Measurements from ENCODE around the gene ZSCAN29. TPM values are rescaled to one million over a fixed set of nuclear protein-coding genes. Genes with fewer than 3 reads are reported as not detected.

ZSCAN29 gene
- total RNA-seq, 4 donors from 2014 or later, result 27.5 to 57.8 (median 29.1) TPM

DNA sequence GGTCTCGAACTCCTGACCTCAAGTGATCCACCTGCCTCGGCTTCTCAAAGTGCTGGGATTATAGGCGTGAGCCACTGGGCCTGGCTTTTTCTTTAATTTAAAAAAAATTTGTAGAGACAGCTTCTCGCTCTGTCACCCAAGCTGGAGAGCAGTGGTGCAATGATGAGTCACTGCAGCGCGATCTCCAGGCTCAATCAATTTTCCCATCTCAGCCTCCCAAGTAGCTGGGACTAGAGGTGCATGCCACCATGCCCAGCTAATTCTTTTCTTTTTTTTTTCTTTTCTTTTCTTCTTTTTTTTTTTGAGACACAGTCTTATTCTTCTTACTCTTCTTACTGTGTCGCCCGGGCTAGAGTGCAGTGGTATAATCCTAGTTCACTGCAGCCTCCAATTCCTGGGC lies 19.9 kb upstream of the ZSCAN29 start:
- no peak for TF ChIP-seq POLR2A (IDR thresholded peaks at IDR 0.05)
- TF ChIP-seq, protein P1, sequence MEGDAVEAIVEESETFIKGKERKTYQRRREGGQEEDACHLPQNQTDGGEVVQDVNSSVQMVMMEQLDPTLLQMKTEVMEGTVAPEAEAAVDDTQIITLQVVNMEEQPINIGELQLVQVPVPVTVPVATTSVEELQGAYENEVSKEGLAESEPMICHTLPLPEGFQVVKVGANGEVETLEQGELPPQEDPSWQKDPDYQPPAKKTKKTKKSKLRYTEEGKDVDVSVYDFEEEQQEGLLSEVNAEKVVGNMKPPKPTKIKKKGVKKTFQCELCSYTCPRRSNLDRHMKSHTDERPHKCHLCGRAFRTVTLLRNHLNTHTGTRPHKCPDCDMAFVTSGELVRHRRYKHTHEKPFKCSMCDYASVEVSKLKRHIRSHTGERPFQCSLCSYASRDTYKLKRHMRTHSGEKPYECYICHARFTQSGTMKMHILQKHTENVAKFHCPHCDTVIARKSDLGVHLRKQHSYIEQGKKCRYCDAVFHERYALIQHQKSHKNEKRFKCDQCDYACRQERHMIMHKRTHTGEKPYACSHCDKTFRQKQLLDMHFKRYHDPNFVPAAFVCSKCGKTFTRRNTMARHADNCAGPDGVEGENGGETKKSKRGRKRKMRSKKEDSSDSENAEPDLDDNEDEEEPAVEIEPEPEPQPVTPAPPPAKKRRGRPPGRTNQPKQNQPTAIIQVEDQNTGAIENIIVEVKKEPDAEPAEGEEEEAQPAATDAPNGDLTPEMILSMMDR (IDR thresholded peaks at IDR 0.05), result no peak
- H3K9me3 ChIP-seq, result no peaks in the 10 kb centered on the region
- no peaks in the 10 kb centered on the region for H3K27me3 ChIP-seq
- DNase-seq, result no peak
- H3K4me1 ChIP-seq, result no peaks in the 10 kb centered on the region
- H3K27ac ChIP-seq, result no peak overlapping the region
- no peak overlapping the region for H3K4me3 ChIP-seq
- H3K36me3 ChIP-seq, result peaks cover 0 to 46% (median 0%) of the 10 kb centered on the region in 3 donors

DNA sequence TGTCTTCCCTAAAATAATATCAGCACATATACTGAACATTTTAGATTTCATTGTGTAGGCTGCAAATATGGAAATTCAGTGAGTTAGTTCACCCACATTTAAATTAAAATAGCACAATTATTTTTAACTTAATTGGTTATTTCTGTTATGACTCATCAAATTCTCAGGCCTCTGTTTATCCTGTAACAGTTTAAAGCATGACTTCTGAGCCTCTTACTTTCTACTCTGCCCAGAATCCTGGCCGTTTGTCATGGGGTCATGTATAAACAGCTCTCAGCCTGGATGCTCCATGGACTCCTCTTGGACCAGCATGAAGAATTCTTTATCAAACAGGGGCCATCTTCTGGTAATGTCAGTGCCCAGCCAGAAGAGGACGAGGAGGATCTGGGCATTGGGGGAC lies 12.2 kb upstream of the ZSCAN29 start:
- Histone ChIP-seq H3K27ac (no peak overlapping the region), H3K36me3 (peaks cover 0 to 76% (median 4%) of the 10 kb centered on the region in 3 donors)

DNA sequence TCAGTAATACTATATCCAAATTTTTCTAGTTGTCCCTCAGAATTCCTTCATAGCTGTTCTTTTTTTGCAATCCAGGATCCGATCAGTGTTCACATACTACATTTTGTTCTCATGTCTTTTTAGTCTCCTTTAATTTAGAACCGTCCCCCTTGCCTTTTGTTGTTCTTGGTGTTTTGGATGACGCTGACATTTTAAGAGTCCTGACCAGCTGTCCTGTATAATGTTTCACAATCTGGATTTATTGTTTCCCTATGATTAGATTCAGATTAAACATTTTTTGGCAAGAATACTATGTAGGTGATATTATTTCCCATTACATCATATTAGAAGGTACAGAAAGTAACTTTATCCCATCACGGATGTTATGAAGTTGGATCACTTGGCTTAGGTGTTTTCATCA lies 11.5 kb upstream of the ZSCAN29 start:
- Histone ChIP-seq H3K36me3 (peaks cover 0 to 69% (median 4%) of the 10 kb centered on the region in 3 donors), H3K4me1 (no peaks in the 10 kb centered on the region), H3K9me3 (no peaks in the 10 kb centered on the region), H3K27ac (no peak overlapping the region), H3K4me3 (no peak overlapping the region), H3K27me3 (no peaks in the 10 kb centered on the region)
- no peak for DNase-seq
- TF ChIP-seq, protein P1 (IDR thresholded peaks at IDR 0.05), result no peak
- TF ChIP-seq POLR2A (IDR thresholded peaks at IDR 0.05), result no peak

More for the DNA sequence above, 12.2 kb upstream of the ZSCAN29 start:
- H3K9me3 ChIP-seq, result no peaks in the 10 kb centered on the region
- DNase-seq, result no peak
- no peaks in the 10 kb centered on the region for H3K4me1 ChIP-seq
- no peaks in the 10 kb centered on the region for H3K27me3 ChIP-seq
- no peak overlapping the region for H3K4me3 ChIP-seq
- no peak for TF ChIP-seq POLR2A (IDR thresholded peaks at IDR 0.05)
- TF ChIP-seq, protein P1 (IDR thresholded peaks at IDR 0.05), result no peak

DNA sequence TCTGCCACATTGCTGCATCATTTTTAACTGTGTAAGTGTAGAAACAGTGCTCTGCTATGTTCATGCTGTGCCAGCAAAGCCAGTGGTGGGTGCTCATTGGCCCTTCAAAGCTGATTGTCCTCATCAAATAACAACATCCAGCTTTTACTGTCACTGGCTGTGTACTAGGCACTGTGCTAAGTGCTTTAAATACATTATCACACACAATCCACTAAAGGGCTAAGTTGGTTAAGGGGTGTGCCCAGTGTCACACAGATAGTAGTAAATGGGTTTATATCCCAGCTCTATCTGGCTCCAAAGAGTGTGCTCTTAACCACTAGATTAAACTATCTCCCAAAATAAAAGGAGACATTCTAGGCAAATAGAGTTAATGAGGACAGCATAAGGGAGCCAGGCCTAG lies 7.8 kb upstream of the ZSCAN29 start:
- DNase-seq, result no peak
- H3K9me3 ChIP-seq, result no peaks in the 10 kb centered on the region
- H3K27me3 ChIP-seq, result no peaks in the 10 kb centered on the region
- no peak for TF ChIP-seq POLR2A (IDR thresholded peaks at IDR 0.05)
- TF ChIP-seq, protein P1 (IDR thresholded peaks at IDR 0.05), result no peak
- H3K4me1 ChIP-seq, result no peaks in the 10 kb centered on the region
- H3K27ac ChIP-seq, result no peak overlapping the region
- H3K4me3 ChIP-seq, result no peak overlapping the region
- peaks cover 0 to 44% (median 0%) of the 10 kb centered on the region in 3 donors for H3K36me3 ChIP-seq

DNA sequence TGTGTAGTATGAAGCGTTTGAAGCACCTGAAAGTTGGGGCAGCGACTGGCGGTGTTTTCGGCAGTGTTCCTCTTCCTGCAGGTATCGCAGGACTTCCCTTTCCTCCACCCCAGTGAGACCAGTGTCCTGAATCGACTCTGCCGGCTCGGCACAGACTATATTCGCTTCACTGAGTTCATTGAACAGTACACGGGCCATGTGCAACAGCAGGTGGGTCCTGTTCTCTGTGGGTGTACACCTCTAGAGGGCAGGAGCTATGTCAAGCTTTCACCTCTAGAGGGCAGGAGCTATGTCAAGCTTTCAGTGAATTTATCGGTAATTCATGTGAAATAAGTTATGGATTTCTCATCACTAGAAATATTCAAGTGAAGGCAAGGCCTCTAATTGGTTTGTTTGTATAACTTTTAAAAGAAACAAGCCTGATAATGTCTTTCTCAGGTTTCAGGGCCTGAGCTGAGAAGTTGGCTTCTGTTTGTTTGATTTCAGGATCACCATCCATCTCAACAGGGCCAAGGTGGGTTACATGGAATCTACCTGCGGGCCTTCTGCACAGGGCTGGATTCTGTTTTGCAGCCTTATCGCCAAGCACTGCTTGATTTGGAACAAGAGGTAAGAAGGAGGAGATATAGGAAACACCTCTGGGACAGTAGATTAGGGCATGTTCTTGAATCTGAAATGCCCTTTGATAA lies 5.3 kb upstream of the ZSCAN29 start:
- H3K4me1 ChIP-seq, result peaks cover 0 to 10% (median 3%) of the 10 kb centered on the region in 4 donors
- no peak for TF ChIP-seq POLR2A (IDR thresholded peaks at IDR 0.05)
- TF ChIP-seq, protein P1 (IDR thresholded peaks at IDR 0.05), result peak; percentile 51 to 72 (median 58)
- DNase-seq, result peak in 2 of 3 donors; percentile 57 to 72
- no peak overlapping the region for H3K4me3 ChIP-seq
- peaks cover 0 to 30% (median 0%) of the 10 kb centered on the region in 3 donors for H3K36me3 ChIP-seq
- no peaks in the 10 kb centered on the region for H3K27me3 ChIP-seq
- no peak overlapping the region for H3K27ac ChIP-seq
- no peaks in the 10 kb centered on the region for H3K9me3 ChIP-seq
